ENCODE measurements around the gene HMGN2.

HMGN2 gene

DNA sequence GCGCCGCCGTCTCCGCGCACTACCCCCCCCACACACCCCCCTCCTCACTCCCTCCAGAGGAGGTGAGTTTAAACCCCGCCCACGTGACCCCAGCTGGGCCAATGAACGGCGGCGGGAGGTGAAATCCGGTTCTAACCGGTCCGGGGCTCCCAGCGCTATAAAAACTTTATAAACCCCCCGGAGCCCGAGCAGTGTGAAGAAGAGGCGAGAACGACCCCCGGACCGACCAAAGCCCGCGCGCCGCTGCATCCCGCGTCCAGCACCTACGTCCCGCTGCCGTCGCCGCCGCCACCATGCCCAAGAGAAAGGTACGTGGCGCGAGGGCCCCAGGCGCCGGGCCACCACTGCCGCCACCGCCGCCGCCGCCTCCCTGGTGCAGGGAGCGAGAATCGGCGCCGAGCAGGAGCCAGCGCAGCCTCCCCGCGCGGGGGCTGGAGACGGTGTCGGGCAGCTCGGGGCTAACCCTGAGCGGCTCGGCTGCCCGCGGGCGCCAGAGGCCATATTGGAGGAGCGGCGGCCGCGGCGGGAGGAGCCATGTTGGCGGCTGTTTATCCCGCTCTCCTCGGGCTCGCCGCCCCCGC is at the start of gene HMGN2:
HMGN2 (plus strand) TSS at position 121 of the 581 bp plus-strand sequence; CDS start at position 294, 173 bp downstream.
- peak; percentile 90 for DNase-seq (ENCODE audit: low spot score)

GRCh38 chr1:26429721-26430120 is 42.5 kb upstream of the HMGN2 start:
- no peak for DNase-seq (ENCODE audit: low spot score)

- DNase-seq (ENCODE audit: low spot score), result peak; percentile 98
Measured at GRCh38 chr1:26431979-26432695, 40.1 kb upstream of the HMGN2 start, which contains the start of gene DHDDS. TSS of gene DHDDS (plus strand) at chr1:26432321. CDS start at chr1:26432946, 625 bp downstream.

- no peak for DNase-seq (ENCODE audit: low spot score)
Measured at GRCh38 chr1:26432793-26433192, 39.4 kb upstream of the HMGN2 start.

- DNase-seq (ENCODE audit: low spot score), result no peak
Measured at GRCh38 chr1:26434161-26434752, 38.0 kb upstream of the HMGN2 start.

GRCh38 chr1:26438041-26438440 is 34.2 kb upstream of the HMGN2 start:
- no peak for DNase-seq (ENCODE audit: low spot score)

DNA sequence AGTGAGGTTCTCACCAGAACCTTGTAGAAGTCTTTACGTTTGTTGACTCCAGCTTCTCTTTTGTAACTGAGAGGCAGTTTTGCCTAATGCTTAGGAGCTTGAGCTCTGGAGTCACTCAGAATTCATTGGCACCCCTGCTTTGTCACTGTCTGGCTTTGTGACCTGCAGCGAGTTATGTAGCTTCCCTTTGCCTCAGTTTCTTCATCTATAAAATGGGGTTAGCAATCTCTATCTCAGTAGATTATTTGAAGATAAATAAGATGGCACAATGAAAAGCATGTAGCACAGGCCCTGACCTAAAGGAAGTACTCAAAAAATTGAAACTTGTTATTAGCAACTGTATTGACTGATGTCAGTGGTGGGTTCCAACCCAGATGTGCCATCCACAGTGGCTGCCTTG is 32.0 kb upstream of the HMGN2 start:
- no peak for DNase-seq (ENCODE audit: low spot score)

DNA sequence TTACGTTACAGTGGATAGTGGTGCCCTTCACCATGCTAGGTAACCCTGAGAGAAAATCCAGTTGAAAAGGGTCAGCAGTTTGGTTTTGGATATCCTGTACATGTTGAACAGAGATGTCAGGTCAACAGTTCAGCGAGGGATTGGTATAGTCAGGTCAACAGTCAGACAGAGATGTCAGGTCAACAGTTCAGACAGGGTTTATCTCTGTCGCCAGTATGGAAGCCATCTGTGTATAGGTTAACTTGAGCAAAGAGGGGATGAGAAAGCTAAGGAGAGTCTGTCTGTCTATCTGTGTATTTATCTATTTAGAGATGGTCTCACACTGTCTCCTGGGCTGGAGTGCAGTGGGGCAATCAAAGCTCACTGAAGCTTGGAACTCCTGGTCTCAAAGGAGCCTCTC is 22.4 kb upstream of the HMGN2 start:
- no peak for DNase-seq (ENCODE audit: low spot score)

DNA sequence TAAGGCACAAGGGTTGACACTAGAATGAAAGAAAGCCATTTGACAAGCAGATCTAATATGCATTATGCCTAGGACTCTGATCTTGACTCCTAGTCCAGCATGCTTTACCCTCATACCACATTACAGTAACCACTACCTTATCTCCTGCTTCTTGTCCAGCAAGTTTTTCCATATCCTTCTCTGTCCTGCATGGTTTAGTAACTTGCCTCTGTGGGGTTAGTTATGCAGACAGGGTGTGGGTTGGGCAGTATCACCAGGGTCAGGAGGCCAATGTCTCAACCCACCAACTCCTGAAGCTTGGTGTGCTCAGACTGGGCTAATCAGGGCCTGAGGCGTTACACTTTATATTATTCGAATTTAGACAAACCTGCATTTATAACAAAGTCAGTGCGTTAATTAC is 21.3 kb upstream of the HMGN2 start:
- no peak for DNase-seq (ENCODE audit: low spot score)

- no peak for DNase-seq (ENCODE audit: low spot score)
Measured at GRCh38 chr1:26452459-26453183, 19.6 kb upstream of the HMGN2 start.

DNA sequence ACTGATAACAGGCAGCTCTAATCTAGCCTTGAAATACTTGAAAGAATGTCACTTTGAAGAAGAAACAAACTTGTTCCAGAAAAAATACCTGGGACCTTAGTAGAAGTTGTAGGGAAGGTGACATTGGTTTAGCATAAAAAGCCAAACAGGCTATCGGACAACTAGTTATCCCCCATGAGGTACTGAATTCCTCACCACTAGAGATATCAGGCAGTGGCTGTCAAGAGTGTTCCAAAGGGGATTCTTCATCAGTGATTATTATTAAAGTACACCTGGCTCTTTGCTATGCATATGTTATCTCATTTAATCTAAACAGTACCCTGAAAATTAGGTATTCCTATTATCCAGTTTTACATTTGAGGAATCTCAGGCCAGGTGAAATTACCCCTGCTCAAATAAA is 13.1 kb upstream of the HMGN2 start:
- no peak for DNase-seq (ENCODE audit: low spot score)

GRCh38 chr1:26459573-26460031 is 12.6 kb upstream of the HMGN2 start:
- no peak for DNase-seq (ENCODE audit: low spot score)

GRCh38 chr1:26468911-26469310 is 3.3 kb upstream of the HMGN2 start:
- DNase-seq (ENCODE audit: low spot score), result no peak

- no peak for DNase-seq (ENCODE audit: low spot score)
Measured at GRCh38 chr1:26469558-26469957, 2.7 kb upstream of the HMGN2 start.

- DNase-seq (ENCODE audit: low spot score), result no peak
Measured at GRCh38 chr1:26470878-26471497, 1.3 kb upstream of the HMGN2 start.

DNA sequence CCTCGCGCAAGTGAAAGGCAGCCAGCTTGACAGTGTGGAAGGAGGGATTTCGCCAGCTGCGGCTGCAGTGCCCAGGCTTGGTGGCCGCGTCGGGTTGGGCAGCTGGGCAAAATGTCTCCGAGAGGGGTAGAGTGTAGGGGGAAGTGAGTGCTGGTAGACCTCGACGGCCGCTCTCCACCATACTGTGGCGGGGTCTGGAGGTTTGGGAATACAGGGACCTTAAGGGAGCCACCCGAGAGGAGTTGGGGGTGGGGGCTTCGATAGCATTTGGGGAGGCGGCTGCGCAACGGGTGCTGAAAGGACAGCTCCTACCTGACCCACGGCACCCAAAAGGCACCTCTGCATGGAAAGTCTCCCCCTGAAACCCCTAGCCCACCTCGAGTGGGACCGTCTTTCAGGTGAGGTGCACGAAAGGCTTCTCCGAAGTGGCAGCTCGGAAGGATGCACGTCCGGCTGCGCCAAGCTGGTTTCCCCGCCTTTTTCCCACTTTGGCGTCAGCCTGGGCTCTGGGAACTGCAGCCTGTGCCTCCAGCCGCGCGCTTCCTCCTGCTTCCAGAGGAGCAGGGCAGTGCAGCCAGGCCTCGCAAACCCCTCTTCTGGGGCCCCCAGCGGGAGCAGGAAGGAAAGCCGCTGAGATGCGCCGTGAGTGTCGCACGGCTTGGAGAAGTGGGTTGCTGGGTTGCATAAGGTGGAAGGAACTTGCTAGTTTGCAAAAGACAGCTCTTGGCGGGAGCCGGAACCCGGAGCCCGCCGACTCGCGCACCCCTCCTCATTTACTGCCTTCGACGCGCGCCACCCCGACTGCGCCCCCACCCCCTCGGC is 531 bp upstream of the HMGN2 start:
- peak; percentile 35 for DNase-seq (ENCODE audit: low spot score)

DNA sequence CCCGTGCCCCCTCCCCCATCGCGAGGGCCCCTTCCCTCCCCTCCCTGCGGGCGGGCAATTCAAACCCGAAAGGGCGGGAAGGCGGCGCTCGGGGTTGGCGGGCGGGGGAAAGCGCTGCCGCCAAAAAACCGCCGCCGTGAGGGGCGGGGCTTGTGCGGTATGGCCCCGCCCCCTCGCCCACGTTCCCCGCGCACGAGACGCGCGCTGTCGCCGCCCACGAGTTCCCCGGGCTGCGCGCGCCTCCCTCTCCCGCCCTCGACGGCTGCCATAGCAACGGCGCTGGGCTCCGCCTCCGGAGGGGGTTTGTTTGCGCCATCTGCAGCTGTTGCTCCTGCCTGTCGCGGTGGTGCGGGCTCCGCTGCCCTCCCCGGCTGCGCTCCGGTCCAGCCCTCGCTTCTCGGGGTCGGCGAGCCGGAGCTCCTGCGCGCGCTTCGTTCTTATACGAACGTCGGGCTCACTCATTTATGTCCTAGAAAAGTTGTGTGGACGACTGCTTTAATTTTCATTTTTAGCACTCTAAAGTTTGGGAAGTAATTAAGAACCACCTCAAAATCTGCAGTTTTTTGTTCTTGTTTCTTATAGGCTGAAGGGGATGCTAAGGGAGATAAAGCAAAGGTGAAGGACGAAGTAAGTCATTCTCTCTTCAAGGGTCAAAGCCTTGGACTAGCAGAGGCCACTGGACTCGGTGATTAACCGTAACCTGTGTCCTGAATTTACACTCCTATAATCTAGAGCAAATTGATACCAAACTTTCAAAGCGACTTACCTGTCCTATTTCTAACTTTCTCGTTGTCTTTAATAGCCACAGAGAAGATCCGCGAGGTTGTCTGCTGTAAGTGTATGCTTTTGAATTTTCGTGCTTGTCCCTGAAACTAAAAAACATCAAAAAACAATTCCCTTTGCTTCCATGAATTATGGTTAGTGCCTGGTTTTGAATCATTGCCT is 933 bp downstream of the HMGN2 start:
- peak; percentile 97 for DNase-seq (ENCODE audit: low spot score)

GRCh38 chr1:26474818-26475217 is 2.6 kb downstream of the HMGN2 start:
- DNase-seq (ENCODE audit: low spot score), result no peak

GRCh38 chr1:26475989-26476388 is 3.7 kb downstream of the HMGN2 start:
- no peak for DNase-seq (ENCODE audit: low spot score)

DNA sequence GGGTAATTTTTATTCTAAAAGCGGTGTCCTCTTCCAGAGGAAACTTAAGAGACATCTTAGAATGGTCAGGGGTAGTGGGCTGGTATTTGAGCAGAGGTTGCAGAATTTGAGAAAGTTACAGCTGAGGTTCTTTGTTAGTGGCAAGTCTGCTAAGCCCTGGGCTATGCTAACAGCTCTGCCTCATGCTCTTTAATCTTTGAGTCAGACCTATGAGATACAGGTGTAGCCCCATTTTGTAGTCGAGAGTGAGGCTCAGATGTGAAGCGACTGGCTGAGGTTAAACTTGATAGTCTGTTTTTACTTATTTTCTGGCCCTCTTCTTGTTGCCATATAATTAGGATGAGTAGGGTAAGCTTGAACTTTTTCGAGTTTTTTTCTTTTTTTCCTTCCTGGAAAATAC is 4.7 kb downstream of the HMGN2 start:
- DNase-seq (ENCODE audit: low spot score), result no peak
